Measurements from ENCODE around the gene EIPR1.
"Not testable (repeated sequence)": the region's sequence is repeated elsewhere in the genome, so short reads cannot be mapped to it uniquely, and the experiment has no call there.

Gene EIPR1

DNA sequence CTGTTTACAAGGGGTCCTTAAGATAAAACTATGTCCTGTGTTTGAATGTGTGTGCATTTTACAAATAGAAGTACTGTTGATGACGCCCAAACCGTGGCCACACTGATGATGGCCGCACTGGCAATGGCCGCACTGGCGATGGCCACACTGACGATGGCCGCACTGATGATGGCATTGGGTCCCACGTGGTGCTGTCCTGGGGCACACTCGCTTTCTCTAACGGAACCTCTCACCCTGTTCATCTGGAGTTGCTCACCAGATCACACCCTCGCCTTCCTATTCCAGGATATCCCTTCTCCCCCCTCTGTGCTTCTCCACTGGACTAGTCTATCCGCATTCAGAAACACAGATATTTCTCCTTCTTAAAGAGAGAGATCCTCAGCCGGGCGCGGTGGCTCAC is 192.4 kb downstream of the EIPR1 start:
- no peak for DNase-seq

DNA sequence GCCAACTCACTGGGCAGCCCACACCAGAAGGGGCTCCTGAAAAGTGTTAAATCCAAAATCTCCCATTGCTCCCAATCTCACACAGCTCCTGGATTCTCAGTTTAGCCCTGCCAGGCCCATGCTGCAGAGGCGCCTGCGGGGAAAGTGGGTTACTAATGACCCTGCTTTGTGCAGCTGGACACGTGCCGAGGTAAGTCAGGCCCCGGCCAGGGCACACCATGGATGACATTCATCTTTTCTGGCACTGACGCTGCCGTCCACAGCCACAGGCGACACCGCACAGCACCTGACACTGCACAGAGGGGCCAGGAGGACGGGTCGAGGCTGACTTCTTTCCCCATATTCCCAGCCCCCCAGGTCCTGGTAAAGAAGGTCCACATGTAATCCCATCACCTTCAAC is 193.5 kb downstream of the EIPR1 start:
- no peak for DNase-seq

DNA sequence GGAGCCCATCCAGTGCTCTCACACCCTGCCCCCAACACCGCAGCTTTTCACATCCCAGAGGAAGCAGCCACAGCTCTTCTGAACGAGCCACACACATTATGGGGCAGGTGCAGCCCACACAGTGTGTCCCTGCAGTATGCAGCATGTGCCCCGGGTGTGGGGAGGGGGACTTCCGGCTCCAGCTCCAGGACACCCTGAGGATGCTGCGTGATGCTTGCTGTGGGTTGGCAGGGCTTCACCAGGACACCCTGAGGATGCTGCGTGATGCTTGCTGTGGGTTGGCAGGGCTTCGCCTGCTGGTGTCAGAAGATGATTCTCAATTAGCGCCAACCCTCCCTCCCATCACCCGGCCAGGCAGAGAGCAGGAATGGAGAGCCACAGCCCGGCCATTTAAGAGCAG is 193.9 kb downstream of the EIPR1 start:
- DNase-seq: no peak

DNA sequence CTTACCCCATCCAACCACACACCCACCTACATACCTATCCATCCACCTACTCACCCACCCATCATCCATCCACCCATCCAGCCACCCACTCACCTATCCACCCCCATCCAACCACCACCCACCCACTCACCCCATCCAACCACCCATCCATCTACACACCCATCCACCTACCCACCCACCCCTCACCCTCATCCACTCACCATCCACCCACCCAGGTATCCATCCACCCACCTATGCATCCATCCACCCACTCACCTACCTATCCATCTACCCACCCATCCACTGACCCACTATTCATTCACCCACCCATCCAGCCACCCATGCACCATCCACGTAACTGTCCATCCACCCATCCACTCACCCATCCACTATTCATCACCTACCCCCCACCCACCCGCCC is 194.8 kb downstream of the EIPR1 start:
- DNase-seq: no peak

DNA sequence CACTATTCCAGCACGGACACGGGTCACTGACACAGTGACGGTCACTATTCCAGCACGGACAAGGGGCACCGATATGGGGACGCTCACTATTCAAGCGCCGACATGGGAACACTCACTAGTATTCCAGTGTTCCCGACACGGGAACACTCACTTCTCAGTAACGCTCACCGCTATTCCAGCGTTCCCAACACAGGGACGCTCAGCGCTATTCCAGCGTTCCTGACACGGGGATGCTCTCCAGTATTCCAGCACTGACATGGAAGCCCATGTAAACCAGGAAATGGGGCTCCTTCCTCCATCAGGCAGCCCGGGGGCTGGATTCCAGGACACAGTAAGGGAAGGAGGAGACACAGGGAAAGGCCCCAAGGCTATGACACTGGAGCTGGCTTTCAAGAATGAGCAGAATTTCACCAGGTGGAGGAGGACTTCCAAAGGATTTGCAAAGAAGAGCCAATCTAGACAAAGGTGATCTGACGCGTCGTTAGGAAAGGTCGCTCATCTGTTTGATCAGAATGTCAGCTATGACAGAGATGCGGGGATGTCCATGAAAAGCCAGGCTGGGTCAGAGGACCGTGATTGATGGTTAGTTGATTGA is 196.1 kb downstream of the EIPR1 start:
- no peak for DNase-seq

DNA sequence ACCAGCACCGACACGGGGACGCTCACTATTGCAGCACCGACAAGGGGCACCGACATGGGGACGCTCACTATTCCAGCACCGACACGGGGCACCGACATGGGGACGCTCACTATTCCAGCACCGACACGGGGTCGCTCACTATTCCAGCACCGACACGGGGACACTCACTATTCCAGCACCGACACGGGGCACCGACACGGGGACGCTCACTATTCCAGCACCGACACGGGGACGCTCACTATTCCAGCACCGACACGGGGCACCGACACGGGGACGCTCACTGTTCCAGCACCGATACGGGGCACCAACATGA is 196.8 kb downstream of the EIPR1 start:
- DNase-seq: not testable (repeated sequence)

DNA sequence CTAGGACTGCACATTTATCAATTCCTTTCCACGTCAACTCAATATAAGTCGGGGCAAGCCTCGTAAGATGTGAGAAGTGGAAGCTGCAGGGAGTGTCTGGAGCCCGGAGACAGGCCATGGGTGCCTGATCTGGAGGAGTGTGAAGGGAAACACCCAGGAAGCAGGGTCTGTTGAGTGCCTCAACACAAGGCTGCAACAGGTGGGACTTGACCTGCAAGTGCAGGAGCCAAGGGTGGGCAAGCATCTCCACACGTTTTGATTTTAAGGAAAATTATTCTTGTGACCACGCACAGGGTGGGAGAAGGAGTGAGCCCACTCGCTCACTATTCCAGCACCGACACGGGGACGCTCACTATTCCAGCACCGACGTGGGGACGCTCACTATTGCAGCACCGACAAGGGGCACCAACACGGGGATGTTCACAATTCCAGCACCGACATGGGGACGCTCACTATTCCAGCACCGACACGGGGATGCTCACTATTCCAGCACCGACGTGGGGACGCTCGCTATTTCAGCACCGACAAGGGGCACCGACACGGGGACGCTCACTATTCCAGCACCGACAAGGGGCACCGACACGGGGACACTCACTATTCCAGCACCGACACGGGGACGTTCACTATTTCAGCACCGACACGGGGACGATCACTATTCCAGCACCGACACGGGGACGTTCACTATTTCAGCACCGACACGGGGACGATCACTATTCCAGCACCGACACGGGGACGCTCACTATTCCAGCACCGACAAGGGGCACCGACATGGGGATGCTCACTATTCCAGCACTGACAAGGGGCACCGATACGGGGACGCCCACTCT is 197.3 kb downstream of the EIPR1 start:
- DNase-seq: no peak

DNA sequence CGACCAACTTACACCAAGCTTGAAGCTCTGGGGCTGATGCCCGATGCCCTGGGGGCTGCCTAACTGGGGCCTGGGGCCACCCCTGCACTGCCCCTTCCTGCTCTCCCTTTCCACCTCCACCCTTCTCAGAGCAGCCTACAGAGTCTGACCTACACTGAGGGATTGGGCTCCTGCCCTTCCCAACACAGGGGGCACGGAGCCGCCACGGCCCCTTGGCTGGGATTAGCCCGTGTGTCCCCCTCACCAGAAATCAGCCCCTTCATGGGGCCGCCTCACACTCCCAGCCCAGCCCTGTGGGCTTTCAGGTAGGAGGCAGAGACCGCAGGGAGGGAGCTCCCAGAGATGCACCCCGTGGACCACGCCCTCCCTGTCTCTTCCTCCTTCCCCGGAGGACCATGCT is 198.0 kb downstream of the EIPR1 start:
- no peak for DNase-seq

DNA sequence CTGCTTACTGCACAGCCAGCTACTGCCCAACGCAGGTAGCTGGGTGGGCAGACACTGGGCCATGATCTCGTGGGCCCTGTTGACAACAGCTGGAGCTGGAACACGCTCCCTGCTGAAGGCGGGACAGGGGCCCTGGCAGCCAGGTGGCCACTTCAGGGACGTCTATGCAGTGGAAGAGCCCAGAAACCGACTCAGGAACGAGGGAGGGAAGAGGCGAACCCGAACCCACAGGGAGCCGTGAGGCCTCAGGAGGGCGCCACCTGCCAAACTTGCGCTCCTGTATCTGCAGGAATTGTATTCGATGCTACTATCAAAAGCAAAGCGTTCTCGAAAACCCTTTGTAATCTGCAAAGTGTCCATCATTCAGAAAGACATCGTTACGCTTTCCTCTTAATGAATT is 198.4 kb downstream of the EIPR1 start:
- no peak for DNase-seq

DNA sequence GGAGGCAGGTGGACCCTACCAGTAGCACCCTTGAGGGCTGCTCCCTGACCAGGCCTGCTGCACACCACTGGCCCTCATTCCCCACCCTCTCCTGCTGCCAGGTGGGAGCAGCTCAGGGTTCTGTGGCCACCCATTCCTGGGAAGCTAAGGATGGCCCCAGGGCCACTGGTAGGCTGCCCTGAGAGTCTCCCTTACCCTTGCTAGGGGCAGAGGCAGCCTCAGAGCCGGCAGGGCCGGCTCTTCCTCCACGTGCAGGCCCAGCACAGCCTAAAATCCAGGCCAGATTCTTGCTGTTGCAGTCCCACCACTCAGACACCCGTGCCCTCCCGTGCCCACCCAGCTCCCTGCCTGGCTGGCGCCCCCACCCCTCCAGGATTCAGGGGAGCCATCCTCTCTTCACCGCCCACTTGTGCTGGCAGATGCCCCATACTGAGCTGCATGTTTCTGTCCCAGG is 199.0 kb downstream of the EIPR1 start:
- no peak for DNase-seq

DNA sequence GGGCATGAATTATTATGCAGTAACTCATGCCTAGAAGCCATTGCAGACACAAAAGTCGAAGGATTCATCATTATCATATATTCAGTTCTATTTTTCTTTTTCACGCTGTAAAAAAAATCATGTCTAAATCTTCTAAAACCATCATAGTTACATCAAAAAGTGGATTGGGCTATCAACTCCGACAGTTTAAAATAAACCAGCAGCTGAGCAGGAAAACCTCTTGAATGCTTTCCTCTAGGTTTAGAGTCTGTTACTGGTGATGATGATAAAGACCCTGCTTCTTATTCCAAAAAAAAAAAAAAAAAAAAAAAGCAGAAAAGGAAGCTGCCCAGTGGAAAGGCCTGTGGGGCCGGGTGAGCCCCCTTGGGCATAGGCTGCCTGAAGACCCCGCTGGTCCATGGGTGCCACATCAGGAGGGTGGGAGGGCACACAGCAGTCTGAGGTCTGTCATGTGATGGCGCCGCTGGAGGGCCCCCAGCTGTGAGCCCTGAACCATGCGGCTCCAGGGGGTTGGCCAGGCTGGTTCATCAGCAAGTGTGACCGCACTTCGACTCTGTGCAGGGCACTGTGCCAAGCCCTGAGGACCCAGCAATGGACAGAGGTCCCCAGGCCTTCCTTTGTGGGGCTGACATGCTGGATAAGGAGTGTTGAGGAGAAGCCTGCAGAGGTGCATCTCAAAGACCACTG is 199.6 kb downstream of the EIPR1 start:
- DNase-seq: no peak

DNA sequence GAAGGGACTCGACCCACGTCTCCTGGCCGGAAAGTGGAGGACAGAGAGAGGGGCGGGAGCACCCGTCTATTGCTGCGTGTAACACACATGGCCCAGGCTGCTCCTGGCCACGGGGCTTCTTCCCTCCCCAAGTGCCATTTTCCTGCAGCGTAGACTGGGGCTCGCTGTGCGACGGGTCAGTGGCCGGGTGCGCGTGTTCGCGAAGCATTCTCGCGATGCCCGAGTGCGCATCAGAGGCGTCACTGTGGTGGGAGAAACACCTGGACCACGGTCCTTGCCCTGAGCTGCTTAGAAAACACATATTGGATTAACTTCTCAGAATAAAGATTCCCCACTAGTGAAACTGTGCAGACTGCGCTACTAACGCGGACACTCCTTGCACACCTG is 200.8 kb downstream of the EIPR1 start:
- DNase-seq: no peak

DNA sequence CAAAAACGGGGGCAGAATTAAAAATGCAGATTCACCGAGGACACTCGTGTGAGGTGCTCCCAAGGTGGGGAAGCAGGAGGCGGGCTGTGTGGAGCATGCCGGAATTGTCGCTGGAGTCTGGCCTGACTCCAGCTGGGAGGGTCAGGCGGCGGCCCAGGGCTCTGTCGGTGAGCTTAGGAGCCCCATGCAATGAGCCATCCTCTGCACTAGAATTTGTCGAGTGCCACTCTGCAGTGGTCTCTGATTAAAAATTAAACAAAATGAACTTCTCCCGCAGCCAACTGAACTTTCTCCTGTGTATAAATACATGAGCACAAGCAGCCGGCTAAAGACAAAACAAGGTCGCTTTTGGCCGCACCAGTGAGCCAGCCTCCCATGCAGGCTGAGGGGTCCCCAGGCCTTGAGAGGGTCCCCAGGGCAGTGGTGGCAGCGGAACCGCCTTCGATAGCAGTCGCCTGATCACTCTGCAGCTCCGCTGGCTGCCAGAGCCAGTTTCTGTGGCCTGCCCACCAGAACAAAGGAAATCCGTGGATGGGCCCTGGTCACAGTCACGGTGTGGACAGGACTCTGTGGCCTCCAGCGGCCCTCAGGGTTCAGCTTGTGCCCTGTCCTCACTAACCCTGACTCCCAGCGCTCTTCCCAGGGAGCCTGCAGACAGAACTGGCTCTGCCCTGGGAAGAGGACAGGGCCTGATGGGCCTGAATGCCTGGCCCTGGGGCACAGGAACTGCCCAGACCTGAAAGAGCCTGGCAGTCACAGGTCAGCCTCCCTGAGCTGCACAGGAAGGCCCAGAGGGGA is 201.3 kb downstream of the EIPR1 start:
- no peak for DNase-seq

DNA sequence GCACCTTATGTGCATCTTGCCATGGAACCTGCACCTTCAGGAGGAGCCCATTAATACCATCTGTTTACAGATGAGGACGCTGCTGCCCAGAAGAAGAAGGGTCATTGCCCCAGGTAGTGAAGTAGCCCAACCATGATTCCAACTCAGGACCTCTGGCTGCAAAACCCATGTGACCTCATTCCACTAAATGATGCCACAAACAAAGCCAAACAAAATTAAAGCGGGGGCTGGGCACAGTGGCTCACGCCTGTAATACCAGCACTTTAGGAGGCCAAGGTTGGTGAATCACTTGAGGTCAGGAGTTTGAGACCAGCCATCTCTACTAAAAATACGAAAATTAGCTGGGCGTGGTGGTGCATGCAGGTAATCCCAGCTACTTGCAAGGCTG is 202.1 kb downstream of the EIPR1 start:
- DNase-seq: no peak

DNA sequence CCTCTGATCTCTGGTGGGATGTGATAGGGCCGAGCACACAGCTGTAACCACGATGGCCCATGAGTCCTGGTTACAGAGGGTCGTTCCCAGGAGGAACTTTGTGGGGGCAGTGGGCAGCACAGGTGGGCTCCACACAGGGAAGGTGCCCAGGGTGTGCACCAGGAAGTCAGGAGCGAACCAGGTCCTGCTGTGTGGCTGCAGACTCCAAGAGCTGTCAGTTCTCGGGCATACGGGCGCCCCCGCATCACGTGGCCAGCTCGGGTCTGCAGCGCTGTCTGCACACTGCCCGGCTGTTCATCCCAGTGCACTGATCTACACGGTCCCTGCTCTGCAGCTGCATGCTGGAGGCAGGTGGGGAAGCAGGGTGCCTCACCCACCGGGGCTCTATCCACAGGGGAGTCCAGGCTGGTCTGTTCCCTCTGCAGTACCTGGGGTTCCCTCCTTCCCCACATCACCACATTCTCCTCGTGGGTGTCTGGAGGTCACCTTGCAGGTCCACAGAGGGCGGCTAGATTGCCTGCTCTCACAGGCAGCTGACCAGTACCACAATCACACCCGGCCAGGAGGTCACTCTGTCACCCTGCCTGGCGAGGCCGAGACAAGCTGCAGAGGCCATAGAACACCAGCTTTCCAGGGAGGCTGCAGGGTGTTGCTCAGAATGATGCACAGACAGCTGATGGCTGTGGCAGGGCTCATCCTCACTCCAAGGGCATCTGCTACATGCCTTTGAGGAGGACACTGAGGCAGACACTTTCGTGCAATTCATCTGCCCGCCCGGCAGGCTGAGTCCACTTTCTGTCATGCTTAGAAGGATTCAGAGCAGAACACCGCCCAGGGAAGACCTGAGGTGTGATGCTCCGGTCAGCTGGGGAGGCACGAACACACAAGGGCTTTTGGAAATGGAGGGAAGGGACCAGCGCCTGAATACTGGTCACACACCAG is 202.7 kb downstream of the EIPR1 start:
- DNase-seq: no peak

DNA sequence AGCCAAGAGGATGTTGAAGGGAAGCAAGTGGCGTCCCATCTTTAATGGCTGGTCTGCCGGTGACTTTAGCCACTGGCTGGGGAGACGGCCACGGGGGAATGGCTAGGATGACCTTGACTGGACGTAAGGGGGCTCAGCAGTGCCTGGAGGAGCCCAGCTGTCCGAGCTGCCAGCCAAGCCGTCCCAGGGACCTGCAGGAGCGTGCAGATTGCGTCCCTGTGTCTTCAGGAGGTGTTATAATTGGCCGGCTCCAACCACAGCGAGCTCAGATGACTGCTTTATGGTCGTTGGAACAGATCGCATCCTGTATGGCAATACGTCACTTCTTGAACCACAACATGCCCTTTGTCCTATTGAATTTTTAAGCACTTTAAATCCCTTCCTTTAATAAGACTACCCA is 204.6 kb downstream of the EIPR1 start:
- DNase-seq: no peak

DNA sequence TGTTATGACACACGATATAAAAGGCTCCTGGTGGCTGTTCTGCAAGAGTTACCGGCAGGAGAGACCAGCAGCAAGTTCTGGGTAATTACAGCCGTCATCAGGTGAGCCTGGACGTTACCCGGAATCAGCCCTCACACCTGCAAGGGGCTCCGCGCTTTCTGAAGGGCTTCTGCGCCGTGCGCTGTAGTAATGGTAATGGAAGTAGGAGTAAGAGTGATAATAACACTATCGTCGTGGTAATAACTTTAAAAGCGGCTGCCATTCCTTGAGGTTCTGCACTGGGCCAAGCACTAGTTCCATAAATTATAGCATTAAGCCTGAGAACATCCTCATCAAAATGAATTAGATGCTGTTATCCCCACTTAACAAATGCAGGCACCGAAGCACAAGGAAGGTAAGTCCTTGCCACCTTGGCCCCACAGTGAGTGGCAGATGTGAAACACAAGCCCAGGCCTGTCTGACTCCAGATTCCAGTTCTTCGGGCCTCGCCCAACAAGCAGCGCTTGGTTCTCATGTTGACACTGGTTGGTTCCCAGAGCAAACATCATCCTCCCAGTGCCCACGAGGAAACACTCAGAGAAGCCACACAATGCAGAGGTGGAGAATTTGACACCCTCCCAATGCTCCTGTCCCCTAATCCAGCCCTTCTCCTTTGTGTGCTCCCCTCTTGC is 205.2 kb downstream of the EIPR1 start:
- DNase-seq: no peak

DNA sequence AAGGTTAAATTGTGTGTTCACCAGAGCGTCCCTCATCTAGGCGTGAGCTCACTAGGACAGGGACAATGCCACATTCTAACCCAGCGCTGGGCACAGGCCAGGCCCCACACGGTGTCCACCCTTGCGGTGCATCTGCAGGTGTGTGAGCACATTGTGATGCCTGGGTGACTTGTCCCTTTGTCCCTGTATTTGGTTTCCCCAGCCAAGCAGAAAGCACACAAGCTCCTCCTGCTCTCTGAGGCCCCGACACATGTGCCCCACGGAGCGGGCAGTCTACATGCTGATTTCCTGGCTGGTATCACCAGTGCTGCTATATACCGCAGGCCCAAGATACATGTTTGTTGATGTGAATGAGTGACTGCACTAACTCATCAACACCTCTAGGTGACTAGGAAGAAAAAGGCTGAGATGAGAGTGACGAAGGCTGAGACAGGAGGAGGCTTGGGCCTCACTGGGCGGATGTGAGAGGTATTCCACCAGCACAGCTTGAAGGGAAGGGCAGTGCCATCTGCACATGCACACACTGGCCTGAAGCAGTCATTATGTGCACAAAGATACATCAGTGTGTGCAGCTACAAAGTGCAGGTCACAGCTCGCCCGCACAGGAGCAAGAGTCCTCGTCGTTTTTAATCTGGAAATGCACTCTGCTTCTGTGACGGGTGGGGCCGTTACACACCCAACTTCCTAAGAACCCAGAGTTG is 205.9 kb downstream of the EIPR1 start:
- DNase-seq: no peak

DNA sequence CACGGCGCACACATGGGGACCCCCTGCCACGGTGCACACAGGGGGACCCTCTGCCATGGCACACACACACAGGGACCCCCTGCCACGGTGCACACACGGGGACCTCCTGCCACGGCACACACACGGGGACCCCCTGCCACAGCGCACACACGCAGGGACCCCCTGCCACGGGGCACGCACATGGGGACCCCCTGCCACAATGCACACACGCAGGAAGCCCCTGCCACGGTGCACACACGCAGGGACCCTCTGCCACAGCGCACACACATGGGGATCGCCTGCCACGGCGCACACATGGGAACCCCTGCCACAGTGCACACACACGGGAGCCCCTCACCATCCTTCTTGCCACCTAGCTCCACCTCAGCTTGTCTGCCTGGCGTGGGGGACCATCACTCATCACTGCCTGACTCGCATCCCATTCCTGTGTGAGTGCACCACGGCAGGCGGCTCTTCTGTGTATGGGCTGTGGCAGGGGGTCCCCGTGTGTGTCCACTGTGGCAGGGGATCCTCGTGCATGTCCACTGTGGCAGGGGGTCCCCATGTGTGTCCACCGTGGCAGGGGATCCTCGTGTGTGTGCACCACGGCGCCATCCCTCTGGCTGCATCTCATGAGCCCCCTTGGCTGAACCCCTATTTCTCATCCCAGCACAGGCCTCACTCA is 206.7 kb downstream of the EIPR1 start:
- no peak for DNase-seq

DNA sequence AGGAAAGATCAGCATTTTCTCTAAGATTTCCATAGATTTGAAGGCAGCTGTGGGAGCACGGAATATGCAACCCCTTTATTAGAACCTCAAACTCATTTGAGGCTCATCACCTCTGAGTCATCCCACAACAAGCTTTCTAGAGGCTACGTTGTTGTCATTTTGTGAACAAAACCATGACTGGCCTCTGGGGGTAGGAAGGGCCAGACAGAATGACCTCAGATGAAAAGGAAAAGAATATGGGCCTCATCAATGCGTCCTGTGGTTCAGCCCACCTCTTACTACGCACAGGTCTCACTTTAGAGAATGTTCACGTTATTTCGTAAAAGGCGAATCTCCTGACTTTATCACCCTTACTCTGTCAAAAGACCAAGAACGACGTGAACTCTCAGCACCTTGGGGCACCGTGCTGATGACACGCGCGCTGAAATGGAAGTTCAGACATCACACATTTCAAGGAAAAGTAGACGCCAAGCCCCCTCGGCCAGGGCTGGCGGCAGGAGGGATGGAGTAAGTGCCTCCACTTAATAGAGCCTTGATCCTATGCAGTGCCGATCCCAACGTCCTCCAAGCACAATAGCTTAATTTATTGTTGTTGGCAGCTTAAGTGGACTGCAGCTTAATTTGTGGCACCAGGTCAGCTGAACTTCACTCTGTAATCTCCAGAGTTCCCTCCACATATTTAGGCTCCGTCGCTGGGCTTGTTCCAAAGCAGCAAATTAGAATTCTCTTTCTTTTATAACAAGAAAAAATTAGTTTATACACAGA is 208.3 kb downstream of the EIPR1 start:
- DNase-seq: peak; percentile 54
